ENCODE results near the gene BCKDHA.
A peak's percentile ranks its signal among the peaks of the same experiment; 100 is the strongest.
"Not testable (repeated sequence)": the region's sequence is repeated elsewhere in the genome, so short reads cannot be mapped to it uniquely, and the experiment has no call there.

Gene BCKDHA

GRCh38 chr19:41367848-41368301, 29.7 kb upstream of the BCKDHA start:
- no peak for DNase-seq

- no peak for DNase-seq
Observed at GRCh38 chr19:41369769-41370168, 27.8 kb upstream of the BCKDHA start.

- not testable (repeated sequence) for DNase-seq
Observed at GRCh38 chr19:41371119-41371518, 26.5 kb upstream of the BCKDHA start.

GRCh38 chr19:41371541-41371940, 26.1 kb upstream of the BCKDHA start:
- DNase-seq = no peak

GRCh38 chr19:41372501-41372900, 25.1 kb upstream of the BCKDHA start:
- DNase-seq = no peak

GRCh38 chr19:41373993-41374392, 23.6 kb upstream of the BCKDHA start:
- DNase-seq = peak; percentile 88

- peak; percentile 53 for DNase-seq
Observed at GRCh38 chr19:41376241-41376997, 21.2 kb upstream of the BCKDHA start, which contains the start of gene TMEM91. TMEM91 (plus strand) TSS chr19:41376533; CDS start chr19:41378310, 1,777 bp downstream.

GRCh38 chr19:41376998-41377365, 20.6 kb upstream of the BCKDHA start:
- DNase-seq = no peak

GRCh38 chr19:41377977-41378709, 19.5 kb upstream of the BCKDHA start:
- peak; percentile 44 for DNase-seq

- not testable (repeated sequence) for DNase-seq
Observed at GRCh38 chr19:41381536-41381935, 16.1 kb upstream of the BCKDHA start.

- no peak for DNase-seq
Observed at GRCh38 chr19:41384351-41384750, 13.3 kb upstream of the BCKDHA start.

- no peak for DNase-seq
Observed at GRCh38 chr19:41386442-41386841, 11.2 kb upstream of the BCKDHA start.

- no peak for DNase-seq
Observed at GRCh38 chr19:41391618-41392017, 6.0 kb upstream of the BCKDHA start.

- DNase-seq = no peak
Observed at GRCh38 chr19:41392775-41393174, 4.8 kb upstream of the BCKDHA start.

- DNase-seq = no peak
Observed at GRCh38 chr19:41395355-41395754, 2.3 kb upstream of the BCKDHA start.

GRCh38 chr19:41398050-41398418, 416 bp downstream of the BCKDHA start:
- no peak for DNase-seq

GRCh38 chr19:41398598-41398997, 980 bp downstream of the BCKDHA start:
- DNase-seq = no peak

- no peak for DNase-seq
Observed at GRCh38 chr19:41399091-41399490, 1.5 kb downstream of the BCKDHA start.

GRCh38 chr19:41399525-41399924, 1.9 kb downstream of the BCKDHA start:
- no peak for DNase-seq

- DNase-seq = no peak
Observed at GRCh38 chr19:41401483-41401882, 3.9 kb downstream of the BCKDHA start.

GRCh38 chr19:41402010-41402409, 4.4 kb downstream of the BCKDHA start:
- DNase-seq = no peak

GRCh38 chr19:41403181-41403970, 5.8 kb downstream of the BCKDHA start:
- DNase-seq = no peak

GRCh38 chr19:41405776-41406175, 8.2 kb downstream of the BCKDHA start:
- no peak for DNase-seq

All from femur (tissue), 1 donor.